GM19023 (cell line): ENCODE data around the gene MCF2L.

Experiments
- ATAC-seq: cut with Tn5 transposase; IDR thresholded peaks from one replicate; pipeline ENCODE4 v1.9.1; 2021; ENCODE audit warnings: mild to moderate bottlenecking, moderate library complexity; ENCODE audit not compliant: unreplicated experiment

The MCF2L gene

GRCh38 chr13:113117911-113118260 lies 148.9 kb downstream of the MCF2L start:
- ATAC-seq: no peak

- no peak for ATAC-seq
Measured at GRCh38 chr13:113118261-113119021, 149.4 kb downstream of the MCF2L start.

GRCh38 chr13:113119166-113119821 lies 150.3 kb downstream of the MCF2L start:
- ATAC-seq: no peak

- ATAC-seq: no peak
Measured at GRCh38 chr13:113119822-113120189, 150.8 kb downstream of the MCF2L start.

GRCh38 chr13:113120300-113121182 lies 151.5 kb downstream of the MCF2L start:
- no peak for ATAC-seq

- no peak for ATAC-seq
Measured at GRCh38 chr13:113121183-113121927, 152.3 kb downstream of the MCF2L start.

GRCh38 chr13:113121928-113122471 lies 153.0 kb downstream of the MCF2L start:
- no peak for ATAC-seq

- no peak for ATAC-seq
Measured at GRCh38 chr13:113122550-113123225, 153.7 kb downstream of the MCF2L start, which contains the start of gene F10. TSS of gene F10 (plus strand) at chr13:113122799. CDS start at chr13:113122856, 57 bp downstream.

- ATAC-seq: no peak
Measured at GRCh38 chr13:113123226-113124201, 154.5 kb downstream of the MCF2L start.

GRCh38 chr13:113124211-113124970 lies 155.4 kb downstream of the MCF2L start:
- ATAC-seq: no peak

- no peak for ATAC-seq
Measured at GRCh38 chr13:113125506-113126264, 156.7 kb downstream of the MCF2L start.

- ATAC-seq: no peak
Measured at GRCh38 chr13:113126265-113127150, 157.5 kb downstream of the MCF2L start.

- no peak for ATAC-seq
Measured at GRCh38 chr13:113129480-113129879, 160.5 kb downstream of the MCF2L start.

- ATAC-seq: no peak
Measured at GRCh38 chr13:113129921-113130750, 161.1 kb downstream of the MCF2L start.

- ATAC-seq: no peak
Measured at GRCh38 chr13:113135281-113135760, 166.3 kb downstream of the MCF2L start.
